Gastrocnemius medialis (tissue), 4 donors: Measurements from ENCODE around the gene MAGEB17.

Source experiments
- POLR2A ChIP-seq, 2 donors: fragments of 450-650 bp; IDR thresholded peaks; one replicate each; pipeline ENCODE4 v1.6.1; 2017; ENCODE audit warnings: antibody characterized with exemption in 2 of 2, mild to moderate bottlenecking in 2 of 2, moderate library complexity in 2 of 2
- TF ChIP-seq, protein P1 (sequence below), 5 experiments: fragments of 450-650 bp in 3 of 5; fragments of 200-600 bp in 2 of 5; sonication (generic) in 2 of 5; IDR thresholded peaks in 4 of 5; conservative IDR thresholded peaks in 1 of 5; 1 replicate in 4 of 5; 2 replicates in 1 of 5; pipeline ENCODE4 v1.5.1; 2016 to 2019; ENCODE audit warnings: antibody characterized with exemption in 5 of 5, mild to moderate bottlenecking in 3 of 5, moderate library complexity in 3 of 5

DNA sequence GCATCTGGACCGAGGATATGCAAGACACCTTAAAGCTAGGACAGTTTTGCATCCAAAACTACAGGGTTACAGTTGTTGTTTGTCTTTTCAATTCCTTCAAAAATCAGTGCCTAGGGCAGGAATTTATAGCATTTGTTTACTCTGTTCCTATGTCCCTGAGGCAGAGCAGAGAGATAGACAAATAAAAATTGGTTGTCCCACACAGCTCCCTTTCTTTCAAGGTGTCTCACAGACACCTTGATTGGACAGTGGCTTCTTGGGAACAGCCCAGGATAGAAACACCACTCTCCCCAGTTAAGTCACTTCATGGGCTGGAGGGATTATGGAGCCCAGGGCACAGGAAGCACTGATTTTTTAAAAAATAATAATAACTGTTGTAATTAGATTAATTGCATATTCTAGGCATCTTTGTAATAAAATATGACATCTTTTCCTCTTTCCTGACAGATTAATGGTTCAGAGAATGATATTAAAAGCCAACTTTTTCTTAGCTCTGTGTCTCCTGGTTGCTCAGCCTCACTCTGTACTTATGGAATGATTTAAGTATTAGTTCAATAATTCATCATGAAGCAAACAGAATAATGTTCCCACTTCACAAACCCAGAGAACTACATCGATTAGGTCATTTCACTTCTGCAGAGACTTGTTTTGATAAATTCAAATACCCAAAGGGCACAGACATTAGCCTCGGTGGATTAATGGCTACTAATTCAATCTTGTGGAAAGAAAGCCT is 8.2 kb downstream of the MAGEB17 start:
- TF ChIP-seq, protein P1, sequence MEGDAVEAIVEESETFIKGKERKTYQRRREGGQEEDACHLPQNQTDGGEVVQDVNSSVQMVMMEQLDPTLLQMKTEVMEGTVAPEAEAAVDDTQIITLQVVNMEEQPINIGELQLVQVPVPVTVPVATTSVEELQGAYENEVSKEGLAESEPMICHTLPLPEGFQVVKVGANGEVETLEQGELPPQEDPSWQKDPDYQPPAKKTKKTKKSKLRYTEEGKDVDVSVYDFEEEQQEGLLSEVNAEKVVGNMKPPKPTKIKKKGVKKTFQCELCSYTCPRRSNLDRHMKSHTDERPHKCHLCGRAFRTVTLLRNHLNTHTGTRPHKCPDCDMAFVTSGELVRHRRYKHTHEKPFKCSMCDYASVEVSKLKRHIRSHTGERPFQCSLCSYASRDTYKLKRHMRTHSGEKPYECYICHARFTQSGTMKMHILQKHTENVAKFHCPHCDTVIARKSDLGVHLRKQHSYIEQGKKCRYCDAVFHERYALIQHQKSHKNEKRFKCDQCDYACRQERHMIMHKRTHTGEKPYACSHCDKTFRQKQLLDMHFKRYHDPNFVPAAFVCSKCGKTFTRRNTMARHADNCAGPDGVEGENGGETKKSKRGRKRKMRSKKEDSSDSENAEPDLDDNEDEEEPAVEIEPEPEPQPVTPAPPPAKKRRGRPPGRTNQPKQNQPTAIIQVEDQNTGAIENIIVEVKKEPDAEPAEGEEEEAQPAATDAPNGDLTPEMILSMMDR (IDR thresholded peaks at IDR 0.05 in 4 of 5, conservative IDR thresholded peaks at IDR 0.05 in 1 of 5) = no peak
- TF ChIP-seq POLR2A (IDR thresholded peaks at IDR 0.05) = no peak
